GM12873 (cell line): ENCODE data around the gene SART3.

Experiments used
- CTCF ChIP-seq: IDR thresholded peaks from 2 replicates; pipeline ENCODE4 v1.5.1; 2012; ENCODE audit warnings: low read depth, mild to moderate bottlenecking, moderate library complexity, low read length, control low read depth; ENCODE audit not compliant: insufficient read depth; ENCODE audit errors: missing control alignments

The SART3 gene

GRCh38 chr12:108605690-108606406, 44.9 kb upstream of the SART3 start:
- TF ChIP-seq CTCF, result no peak

- no peak for TF ChIP-seq CTCF
Measured at GRCh38 chr12:108605000-108605689, 44.2 kb upstream of the SART3 start.

GRCh38 chr12:108604208-108604941, 43.4 kb upstream of the SART3 start:
- TF ChIP-seq CTCF, result no peak

- TF ChIP-seq CTCF, result no peak
Measured at GRCh38 chr12:108603743-108604142, 42.8 kb upstream of the SART3 start.

GRCh38 chr12:108602976-108603704, 42.2 kb upstream of the SART3 start:
- TF ChIP-seq CTCF, result no peak

- TF ChIP-seq CTCF, result no peak
Measured at GRCh38 chr12:108602209-108602705, 41.3 kb upstream of the SART3 start.
